CD4-positive, alpha-beta T cell (primary cell): ENCODE results near the gene KCNH1. TPM values are rescaled to one million over a fixed set of nuclear protein-coding genes. Genes with fewer than 3 reads are reported as not detected.

Experiments
- ATAC-seq: fragments of 200-7000 bp; cut with Tn5 transposase; one replicate; pipeline ENCODE4 v1.10.0; 2022; ENCODE audit warnings: mild to moderate bottlenecking; ENCODE audit not compliant: poor library complexity
- CTCF ChIA-PET: fragments of 350-600 bp; sonication (Branson Sonifier 250); formaldehyde crosslinking; loops from one replicate; lab custom pipeline; 2021; ENCODE audit warnings: antibody characterized with exemption, inconsistent platforms; lab: Charles Lee
- POLR2A ChIA-PET: fragments of 350-600 bp; sonication (Branson Sonifier 250); formaldehyde crosslinking; loops from one replicate; lab custom pipeline; 2021; ENCODE audit warnings: antibody characterized with exemption, inconsistent platforms; lab: Charles Lee
- DNase-seq, 14 experiments: peaks; one replicate each; pipeline ENCODE4 v3.0.0-alpha.2; 2013 to 2020; ENCODE audit warnings: mixed read lengths in 2 of 14
- H3K27ac ChIP-seq, 2 donors: one replicate each; pipeline versions ENCODE4 v1.5.1 to v1.7.0; 2013; ENCODE audit warnings: low read length in 2 of 2, low read depth in 1 of 2, mild to moderate bottlenecking in 1 of 2
- H3K27me3 ChIP-seq, 2 experiments: 1 replicate in 1 of 2; 2 replicates in 1 of 2; pipeline versions ENCODE4 v1.6.1 to v1.7.0; 2013; ENCODE audit warnings: low read length in 2 of 2, control low read depth in 1 of 2, mild to moderate bottlenecking in 1 of 2, moderate library complexity in 1 of 2; ENCODE audit not compliant: insufficient read depth in 2 of 2, control insufficient read depth in 1 of 2
- H3K36me3 ChIP-seq: one replicate; pipeline ENCODE4 v1.6.1; 2013; ENCODE audit warnings: low read length, control low read depth; ENCODE audit not compliant: insufficient read depth
- H3K4me1 ChIP-seq: one replicate; pipeline ENCODE4 v1.6.1; 2013; ENCODE audit warnings: low read length, control low read depth; ENCODE audit not compliant: insufficient read depth
- H3K4me3 ChIP-seq: one replicate; pipeline ENCODE4 v1.5.1; 2013; ENCODE audit warnings: mild to moderate bottlenecking, low read length, moderate library complexity
- H3K9me3 ChIP-seq, 2 experiments: 1 replicate in 1 of 2; 2 replicates in 1 of 2; pipeline versions ENCODE4 v1.6.1 to v1.7.0; 2013; ENCODE audit warnings: low read length in 2 of 2, mild to moderate bottlenecking in 2 of 2, control low read depth in 1 of 2, moderate library complexity in 1 of 2; ENCODE audit not compliant: control insufficient read depth in 1 of 2, insufficient read depth in 1 of 2
- H3K27ac Mint-ChIP-seq: one replicate; pipeline ENCODE4 v1.8.0; 2020; ENCODE audit warnings: mixed read lengths
- H3K27me3 Mint-ChIP-seq: one replicate; pipeline ENCODE4 v1.8.0; 2021; ENCODE audit warnings: mixed read lengths
- H3K36me3 Mint-ChIP-seq: one replicate; pipeline ENCODE4 v1.8.0; 2021; ENCODE audit warnings: low read depth, mixed read lengths
- H3K4me1 Mint-ChIP-seq: one replicate; pipeline ENCODE4 v1.8.0; 2021; ENCODE audit warnings: low read depth, mixed read lengths
- H3K4me3 Mint-ChIP-seq: one replicate; pipeline ENCODE4 v1.8.0; 2020; ENCODE audit warnings: mild to moderate bottlenecking, mixed read lengths
- H3K9me3 Mint-ChIP-seq: one replicate; pipeline ENCODE4 v1.8.0; 2020; ENCODE audit warnings: mixed read lengths
- CTCF ChIP-seq: fragments of 200-600 bp; IDR thresholded peaks from one replicate; pipeline ENCODE4 v1.8.0; 2022; ENCODE audit warnings: antibody characterized with exemption, mild to moderate bottlenecking
- intact Hi-C, 2 experiments: fragments of 100-400 bp; cut with DNase I in 1 of 2; cut with micrococcal nuclease in 1 of 2; formaldehyde crosslinking; loops; one replicate each; pipeline versions ENCODE4 v1.15.1 to v1.9.0; 2023 to 2025; cut with DNase I, micrococcal nuclease
- total RNA-seq, 174 experiments: library from RNA in 2 of 174; stranded (reverse) in 2 of 174; gene quantifications; one replicate each; pipeline ENCODE4 v1.2.3 and lab custom pipeline; 2021 to 2026

KCNH1 gene
- total RNA-seq, 2 experiments from 2014 or later = not detected

- H3K36me3 Mint-ChIP-seq = no peaks in the 10 kb centered on the region
- no peak overlapping the region for H3K4me3 ChIP-seq
- ATAC-seq (no peak), DNase-seq (no peak)
- no peak for TF ChIP-seq CTCF
- H3K27me3 ChIP-seq = peaks cover 0 to 7% of the 10 kb centered on the region in 2 experiments
- H3K4me3 Mint-ChIP-seq = no peak overlapping the region
- intact Hi-C loops = loop anchor here in 1 of 2 experiments (10.0 kb wide), 1 partner anchor 56 kb away; no protein-coding TSS in a partner anchor
- POLR2A ChIA-PET = no interaction called here
- H3K27ac ChIP-seq = no peak overlapping the region
- H3K4me1 ChIP-seq = no peaks in the 10 kb centered on the region
- no peaks in the 10 kb centered on the region for H3K4me1 Mint-ChIP-seq
- H3K27me3 Mint-ChIP-seq = peaks cover 19% of the 10 kb centered on the region
- H3K9me3 ChIP-seq = no peaks in the 10 kb centered on the region
- CTCF ChIA-PET = no interaction called here
- H3K27ac Mint-ChIP-seq = no peak overlapping the region
- no peaks in the 10 kb centered on the region for H3K9me3 Mint-ChIP-seq
- H3K36me3 ChIP-seq = no peaks in the 10 kb centered on the region
These were observed 304.9 kb downstream of the KCNH1 start for GRCh38 chr1:210828996-210829596.

DNA sequence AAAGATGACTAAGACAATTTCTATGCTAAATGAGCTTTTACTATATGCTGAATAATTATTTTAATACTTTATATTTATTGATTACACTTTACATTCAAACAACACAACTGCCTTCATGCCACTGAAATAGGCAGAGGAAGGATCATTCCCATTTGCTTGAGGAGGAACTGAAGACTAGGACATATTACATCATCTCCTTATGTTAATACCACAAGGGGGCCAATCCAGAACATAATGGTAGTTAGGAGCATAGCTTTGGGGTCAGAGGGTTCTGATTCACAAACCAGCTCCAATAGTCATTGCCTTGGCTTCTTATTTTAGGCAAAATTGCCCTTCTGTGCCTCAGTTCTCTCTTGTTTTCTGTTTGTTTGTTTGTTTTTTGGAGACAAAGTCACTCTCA is 306.5 kb downstream of the KCNH1 start:
- Histone ChIP-seq H3K27ac (no peak overlapping the region), H3K4me3 (no peak overlapping the region), H3K4me1 (no peaks in the 10 kb centered on the region), H3K36me3 (no peaks in the 10 kb centered on the region), H3K9me3 (no peaks in the 10 kb centered on the region), H3K27me3 (peaks cover 3 to 7% of the 10 kb centered on the region in 2 experiments)
- no peak for TF ChIP-seq CTCF
- H3K27ac Mint-ChIP-seq = no peak overlapping the region
- H3K27me3 Mint-ChIP-seq = peaks cover 24% of the 10 kb centered on the region
- ATAC-seq (no peak), DNase-seq (no peak)
- POLR2A ChIA-PET = no interaction called here
- H3K4me1 Mint-ChIP-seq = no peaks in the 10 kb centered on the region
- H3K4me3 Mint-ChIP-seq = no peak overlapping the region
- H3K36me3 Mint-ChIP-seq = no peaks in the 10 kb centered on the region
- no peaks in the 10 kb centered on the region for H3K9me3 Mint-ChIP-seq
- CTCF ChIA-PET = no interaction called here
- intact Hi-C loops = loop anchor here in 1 of 2 experiments (10.0 kb wide), 1 partner anchor 57 kb away; no protein-coding TSS in a partner anchor

- no peaks in the 10 kb centered on the region for H3K36me3 ChIP-seq
- ATAC-seq (no peak), DNase-seq (no peak)
- no peak for TF ChIP-seq CTCF
- Mint-ChIP-seq H3K4me1 (no peaks in the 10 kb centered on the region), H3K4me3 (no peak overlapping the region), H3K9me3 (no peaks in the 10 kb centered on the region), H3K36me3 (no peaks in the 10 kb centered on the region), H3K27me3 (peaks cover 24% of the 10 kb centered on the region), H3K27ac (no peak overlapping the region)
- H3K27ac ChIP-seq = no peak overlapping the region
- no peak overlapping the region for H3K4me3 ChIP-seq
- intact Hi-C loops = loop anchor here in 1 of 2 experiments (10.0 kb wide), 1 partner anchor 58 kb away; no protein-coding TSS in a partner anchor
- H3K9me3 ChIP-seq = no peaks in the 10 kb centered on the region
- ChIA-PET POLR2A (no interaction called here), CTCF (no interaction called here)
- H3K4me1 ChIP-seq = no peaks in the 10 kb centered on the region
- peaks cover 3 to 7% of the 10 kb centered on the region in 2 experiments for H3K27me3 ChIP-seq
These were observed 307.3 kb downstream of the KCNH1 start for GRCh38 chr1:210826686-210827085.
